ENCODE measurements around the gene CHAT.
A peak's percentile ranks its signal among the peaks of the same experiment; 100 is the strongest.

The CHAT gene

DNA sequence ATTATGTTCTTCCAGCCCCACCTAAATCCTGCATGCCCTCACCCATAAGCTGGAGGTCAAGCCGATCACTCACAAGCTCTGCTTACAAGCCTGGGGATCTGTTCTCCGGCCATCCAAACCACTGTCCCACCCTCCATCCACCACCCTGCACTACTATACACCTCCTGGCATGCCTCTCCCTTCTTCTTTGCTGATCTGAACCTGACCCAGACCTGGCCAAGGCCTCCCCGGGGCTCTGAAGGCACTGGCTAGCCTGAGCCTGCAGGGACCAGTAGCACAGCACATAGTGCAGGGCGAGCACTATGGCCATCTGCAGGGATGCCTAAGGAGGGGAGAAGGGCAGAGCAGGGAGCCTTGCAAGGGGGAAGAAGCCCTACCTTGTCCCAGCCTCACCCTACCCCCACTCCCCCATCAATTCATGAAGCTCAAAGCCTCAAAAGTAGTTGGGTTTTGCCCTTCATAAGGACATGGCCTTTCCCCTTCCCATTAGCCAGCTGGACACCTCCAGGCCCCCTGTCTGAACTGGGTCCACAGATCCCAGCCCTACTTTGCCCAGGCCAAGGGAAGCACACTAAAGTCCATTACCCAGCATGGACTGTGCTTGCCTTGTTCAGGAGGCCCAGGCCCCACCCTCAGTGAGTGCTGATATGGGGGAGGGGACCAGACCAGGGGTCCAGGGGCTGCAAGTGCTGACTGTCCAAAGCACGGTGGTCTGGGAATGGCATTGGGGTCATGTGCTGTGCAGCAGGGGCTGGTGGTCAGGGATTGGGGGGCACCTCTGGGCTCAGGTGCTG, 29.6 kb downstream of the CHAT start:
- DNase-seq (ENCODE audit: low spot score in 2 of 2) (no peak), ATAC-seq (ENCODE audit: low read depth) (no peak)
- no peaks in the 10 kb centered on the region for H3K4me1 Mint-ChIP-seq
- H3K4me3 Mint-ChIP-seq: no peak overlapping the region
- H3K27ac Mint-ChIP-seq: no peak overlapping the region
- H3K36me3 Mint-ChIP-seq: no peaks in the 10 kb centered on the region
- no peaks in the 10 kb centered on the region for H3K9me3 Mint-ChIP-seq
- peaks cover 21% of the 10 kb centered on the region for H3K27me3 Mint-ChIP-seq

DNA sequence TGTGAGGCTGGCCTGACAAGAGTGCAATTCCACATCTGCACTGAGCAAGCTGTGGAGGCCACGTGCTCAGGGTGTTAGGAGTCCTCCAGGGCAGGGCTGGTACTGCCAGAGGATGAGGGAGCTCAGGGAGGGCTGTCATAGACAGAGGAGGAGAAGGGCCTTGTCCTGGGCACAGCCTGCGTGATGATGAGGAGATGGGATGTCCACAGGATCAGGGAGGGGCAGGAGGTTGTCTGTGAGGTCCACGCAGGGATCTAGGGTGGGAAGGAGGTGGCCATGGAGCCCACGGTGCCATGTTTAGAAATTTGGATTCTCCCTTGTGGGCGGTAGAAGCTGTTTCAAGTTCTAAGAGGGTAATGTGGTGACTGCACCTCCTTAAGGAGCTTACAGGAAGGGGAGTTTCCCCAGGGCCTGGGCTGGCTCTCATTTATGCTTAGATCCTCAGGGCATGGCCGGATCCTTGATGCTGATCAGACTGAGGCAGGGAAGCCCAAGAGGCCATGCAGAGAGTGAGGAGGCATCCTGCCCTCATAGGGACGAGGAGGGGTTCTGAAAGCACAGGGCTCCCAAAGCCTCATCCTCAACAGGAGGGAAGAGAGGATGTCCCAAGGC, 30.3 kb downstream of the CHAT start:
- Mint-ChIP-seq H3K27me3 (peaks cover 23% of the 10 kb centered on the region), H3K36me3 (no peaks in the 10 kb centered on the region), H3K4me3 (no peak overlapping the region), H3K27ac (no peak overlapping the region), H3K4me1 (peaks cover 3% of the 10 kb centered on the region), H3K9me3 (no peaks in the 10 kb centered on the region)
- ATAC-seq (ENCODE audit: low read depth) (no peak), DNase-seq (ENCODE audit: low spot score in 2 of 2) (no peak)

DNA sequence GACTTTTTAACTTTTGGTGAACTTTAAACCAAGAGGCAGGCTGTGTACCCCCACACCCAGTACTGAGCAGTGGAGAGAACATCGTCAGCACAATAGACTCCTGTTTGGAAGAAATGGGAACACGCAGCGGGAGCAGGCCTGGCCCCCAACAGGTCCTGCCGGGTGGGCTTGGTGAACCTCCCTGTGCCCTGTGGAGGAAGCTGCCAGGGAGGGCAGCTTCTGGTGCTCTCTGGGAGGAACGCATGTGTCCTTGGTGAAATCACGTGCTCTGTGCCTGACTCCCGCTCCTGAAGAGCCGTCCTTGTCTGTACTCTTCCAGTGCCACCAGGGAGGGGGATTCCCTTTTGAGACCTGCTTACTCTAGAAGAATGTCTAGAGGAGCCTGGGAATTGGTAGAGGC, 31.6 kb downstream of the CHAT start:
- H3K27me3 Mint-ChIP-seq: peaks cover 27% of the 10 kb centered on the region

DNA sequence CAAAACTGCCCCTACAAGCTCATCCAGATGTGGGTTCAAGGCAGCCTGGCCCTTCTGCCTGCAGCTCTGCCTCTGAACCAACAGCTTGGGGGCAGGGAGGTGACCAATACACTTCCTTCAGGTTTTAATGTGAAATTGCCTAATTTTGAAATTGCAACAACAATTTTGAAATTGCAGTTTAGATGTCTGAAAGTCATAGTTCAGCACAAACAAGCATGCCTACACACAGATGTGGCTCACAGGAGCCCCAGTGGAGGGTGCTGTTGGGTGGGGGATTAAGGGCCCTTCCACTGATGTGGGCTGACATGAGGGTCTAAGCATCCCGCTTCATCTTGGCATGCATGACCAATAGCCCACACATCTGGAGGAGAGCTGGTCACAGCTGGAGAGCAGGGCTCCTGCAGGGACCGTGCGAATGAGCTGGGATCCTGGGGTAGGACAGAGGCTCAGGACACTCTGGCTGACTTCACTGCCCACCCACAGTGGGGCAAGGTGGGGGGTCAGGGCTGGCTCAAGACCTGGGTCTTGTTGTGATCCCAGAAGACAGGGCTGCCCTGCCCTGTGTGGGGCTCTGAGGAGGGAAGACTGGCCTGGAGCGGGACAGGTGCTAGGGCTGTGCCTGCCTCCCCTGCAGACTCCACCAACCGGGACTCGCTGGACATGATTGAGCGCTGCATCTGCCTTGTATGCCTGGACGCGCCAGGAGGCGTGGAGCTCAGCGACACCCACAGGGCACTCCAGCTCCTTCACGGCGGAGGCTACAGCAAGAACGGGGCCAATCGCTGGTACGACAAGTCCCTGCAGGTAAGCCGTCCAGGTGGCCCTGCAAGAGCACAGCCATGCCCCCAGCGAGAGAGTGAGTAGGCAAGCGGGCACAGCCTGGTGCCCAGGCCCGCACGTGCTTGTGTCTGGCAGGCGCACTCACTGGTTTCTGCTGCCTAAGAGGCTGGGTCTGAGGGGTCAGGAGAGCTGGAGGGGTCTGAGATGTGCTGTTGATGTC, 32.3 kb downstream of the CHAT start:
- H3K27ac Mint-ChIP-seq: no peak overlapping the region
- H3K36me3 Mint-ChIP-seq: no peaks in the 10 kb centered on the region
- DNase-seq (ENCODE audit: low spot score in 2 of 2) (no peak), ATAC-seq (ENCODE audit: low read depth) (no peak)
- peaks cover 28% of the 10 kb centered on the region for H3K27me3 Mint-ChIP-seq
- peaks cover 14% of the 10 kb centered on the region for H3K4me1 Mint-ChIP-seq
- no peak overlapping the region for H3K4me3 Mint-ChIP-seq
- H3K9me3 Mint-ChIP-seq: no peaks in the 10 kb centered on the region

More for the DNA sequence above, 31.6 kb downstream of the CHAT start:
- no peak overlapping the region for H3K27ac Mint-ChIP-seq
- no peak for ATAC-seq (ENCODE audit: low read depth)
- peaks cover 12% of the 10 kb centered on the region for H3K4me1 Mint-ChIP-seq
- H3K36me3 Mint-ChIP-seq: no peaks in the 10 kb centered on the region
- DNase-seq (ENCODE audit: low spot score in 2 of 2): no peak
- H3K9me3 Mint-ChIP-seq: no peaks in the 10 kb centered on the region
- no peak overlapping the region for H3K4me3 Mint-ChIP-seq

DNA sequence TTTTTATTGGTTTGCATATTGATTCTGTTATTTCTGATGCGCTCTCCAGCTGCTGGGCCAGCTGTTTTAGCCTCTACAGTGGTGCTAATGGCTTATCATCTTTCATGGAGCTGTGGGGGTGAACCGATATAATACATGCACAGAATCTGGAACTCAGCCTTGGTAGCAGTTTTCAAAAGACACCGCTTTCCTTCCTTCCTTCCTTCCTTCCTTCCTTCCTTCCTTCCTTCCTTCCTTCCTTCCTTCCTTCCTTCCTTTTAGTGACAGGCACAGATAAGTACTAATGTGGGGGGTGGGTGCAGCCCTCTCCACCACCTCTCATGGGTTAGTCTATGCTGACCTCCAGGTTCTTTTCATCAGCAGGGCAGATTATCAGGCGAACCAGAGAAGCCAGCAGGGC, 33.7 kb downstream of the CHAT start:
- H3K27ac Mint-ChIP-seq: no peak overlapping the region
- peaks cover 27% of the 10 kb centered on the region for H3K27me3 Mint-ChIP-seq
- no peaks in the 10 kb centered on the region for H3K36me3 Mint-ChIP-seq
- no peak overlapping the region for H3K4me3 Mint-ChIP-seq
- DNase-seq (ENCODE audit: low spot score in 2 of 2) (no peak), ATAC-seq (ENCODE audit: low read depth) (no peak)
- H3K9me3 Mint-ChIP-seq: no peaks in the 10 kb centered on the region
- peaks cover 14% of the 10 kb centered on the region for H3K4me1 Mint-ChIP-seq

DNA sequence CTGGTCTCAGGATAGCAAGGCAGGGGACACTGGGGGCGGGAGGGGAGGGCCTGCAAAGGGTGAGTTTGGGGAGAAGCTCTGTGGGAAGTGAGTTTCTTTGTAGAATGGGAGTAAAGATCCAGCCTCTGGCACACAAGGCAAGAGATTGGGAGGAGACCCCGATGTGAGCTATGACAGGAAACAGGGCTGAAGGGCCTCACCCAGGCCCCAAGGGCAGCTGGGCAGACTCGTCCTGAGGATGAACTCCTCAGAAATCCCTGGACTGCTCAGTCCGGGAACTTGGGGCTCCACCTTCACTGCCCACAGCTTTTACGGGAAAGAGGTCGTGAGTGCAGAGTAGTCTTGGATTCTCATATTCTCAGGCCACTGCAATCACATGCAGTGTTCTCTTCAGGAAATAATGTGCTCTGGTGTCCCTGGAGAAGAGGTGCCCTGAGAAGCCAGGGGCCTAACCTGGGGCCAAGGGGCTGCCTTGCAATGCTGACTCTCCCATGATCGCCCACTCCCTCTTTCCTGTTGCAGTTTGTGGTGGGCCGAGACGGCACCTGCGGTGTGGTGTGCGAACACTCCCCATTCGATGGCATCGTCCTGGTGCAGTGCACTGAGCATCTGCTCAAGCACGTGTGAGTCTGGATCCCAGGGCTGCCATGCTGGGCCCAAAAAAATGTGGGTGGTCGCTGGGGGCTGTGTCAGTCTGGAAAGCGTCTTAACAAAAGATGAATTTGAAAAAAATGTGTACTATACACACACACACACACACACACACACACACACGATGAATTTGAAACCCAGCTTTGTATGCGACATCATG, 34.4 kb downstream of the CHAT start:
- ATAC-seq (ENCODE audit: low read depth): no peak
- no peak for DNase-seq (ENCODE audit: low spot score in 2 of 2)
- H3K9me3 Mint-ChIP-seq: no peaks in the 10 kb centered on the region
- peaks cover 24% of the 10 kb centered on the region for H3K27me3 Mint-ChIP-seq
- no peak overlapping the region for H3K4me3 Mint-ChIP-seq
- H3K27ac Mint-ChIP-seq: no peak overlapping the region
- no peaks in the 10 kb centered on the region for H3K36me3 Mint-ChIP-seq
- peaks cover 14% of the 10 kb centered on the region for H3K4me1 Mint-ChIP-seq

DNA sequence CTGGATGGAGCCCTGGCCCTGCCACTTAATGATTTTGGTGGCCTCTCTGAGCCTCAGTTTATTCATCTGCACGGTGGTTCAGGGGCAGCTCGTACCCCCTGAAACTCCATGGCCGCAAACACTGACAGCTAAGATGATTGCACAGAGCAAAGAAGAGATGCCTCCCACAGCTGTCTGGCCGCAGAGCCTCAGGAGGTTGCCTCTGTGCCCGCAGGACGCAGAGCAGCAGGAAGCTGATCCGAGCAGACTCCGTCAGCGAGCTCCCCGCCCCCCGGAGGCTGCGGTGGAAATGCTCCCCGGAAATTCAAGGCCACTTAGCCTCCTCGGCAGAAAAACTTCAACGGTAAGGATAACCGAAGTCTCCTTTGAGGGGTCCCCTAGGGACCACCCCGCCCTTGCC, 35.5 kb downstream of the CHAT start:
- peak; percentile 37 for ATAC-seq (ENCODE audit: low read depth)

DNA sequence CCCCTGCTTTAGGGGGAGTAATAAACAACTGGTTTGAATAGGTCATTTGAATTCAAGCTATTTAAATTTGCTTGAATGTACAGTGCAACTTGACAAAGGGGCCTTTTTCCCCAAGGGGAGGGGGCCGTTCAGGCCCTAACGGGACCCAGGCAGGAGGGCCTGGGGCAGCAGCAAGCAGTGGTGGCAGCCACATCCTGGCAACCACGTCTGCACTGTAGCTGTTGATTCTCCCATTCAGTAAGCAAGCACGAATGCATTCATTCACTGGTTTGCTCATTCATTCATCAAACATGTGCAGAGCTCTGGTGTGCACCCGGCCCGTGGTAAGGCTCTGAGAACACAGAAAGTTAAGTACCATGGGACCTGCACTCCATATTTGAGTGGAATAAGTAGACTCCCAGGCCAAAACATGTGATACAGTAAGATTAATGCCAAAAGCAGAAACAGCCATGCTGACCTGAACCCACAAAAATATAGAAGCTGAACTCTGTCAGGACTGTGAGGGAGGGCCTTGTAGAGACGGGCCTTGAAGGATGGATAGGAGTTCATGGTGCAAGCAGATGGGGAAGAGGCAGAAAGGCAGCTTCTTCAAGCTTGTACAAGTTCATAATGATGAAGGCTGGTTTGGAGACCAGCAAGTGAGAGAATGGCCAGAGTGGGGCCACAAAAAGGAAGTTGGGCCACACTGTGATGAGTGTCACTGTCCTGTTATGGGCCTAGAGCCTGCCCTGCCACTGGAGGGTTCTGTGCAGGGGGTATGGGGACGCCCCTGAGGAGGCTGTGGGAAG, 36.3 kb downstream of the CHAT start:
- DNase-seq (ENCODE audit: low spot score in 2 of 2) (no peak), ATAC-seq (ENCODE audit: low read depth) (no peak)
- Mint-ChIP-seq H3K9me3 (no peaks in the 10 kb centered on the region), H3K36me3 (no peaks in the 10 kb centered on the region), H3K4me1 (peaks cover 14% of the 10 kb centered on the region), H3K27me3 (peaks cover 17% of the 10 kb centered on the region), H3K4me3 (no peak overlapping the region), H3K27ac (no peak overlapping the region)

More for the DNA sequence above, 35.5 kb downstream of the CHAT start:
- Mint-ChIP-seq H3K36me3 (no peaks in the 10 kb centered on the region), H3K27me3 (peaks cover 17% of the 10 kb centered on the region), H3K9me3 (no peaks in the 10 kb centered on the region), H3K27ac (no peak overlapping the region), H3K4me3 (peak overlapping the region; percentile 7), H3K4me1 (peaks cover 14% of the 10 kb centered on the region)
- DNase-seq (ENCODE audit: low spot score in 2 of 2): no peak

DNA sequence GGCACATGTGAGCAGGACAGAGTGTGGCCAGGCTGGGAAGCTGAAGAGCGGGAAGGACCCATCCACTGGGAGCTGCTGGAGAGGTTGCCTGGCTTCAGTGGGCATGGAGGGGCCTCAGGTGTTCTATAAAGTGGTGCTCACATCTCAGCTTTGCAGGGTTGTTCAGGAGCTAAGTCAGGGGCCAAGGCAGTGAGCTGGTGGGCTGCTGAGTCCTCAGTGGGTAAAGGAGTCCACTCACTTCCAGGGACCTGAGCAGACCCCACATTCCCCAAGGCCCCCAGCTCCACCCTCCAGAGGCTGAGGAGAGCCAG, 36.8 kb downstream of the CHAT start:
- Mint-ChIP-seq H3K9me3 (no peaks in the 10 kb centered on the region), H3K4me3 (no peak overlapping the region), H3K36me3 (no peaks in the 10 kb centered on the region), H3K27me3 (peaks cover 17% of the 10 kb centered on the region), H3K27ac (no peak overlapping the region), H3K4me1 (peaks cover 14% of the 10 kb centered on the region)
- ATAC-seq (ENCODE audit: low read depth): no peak
- DNase-seq (ENCODE audit: low spot score in 2 of 2): no peak

DNA sequence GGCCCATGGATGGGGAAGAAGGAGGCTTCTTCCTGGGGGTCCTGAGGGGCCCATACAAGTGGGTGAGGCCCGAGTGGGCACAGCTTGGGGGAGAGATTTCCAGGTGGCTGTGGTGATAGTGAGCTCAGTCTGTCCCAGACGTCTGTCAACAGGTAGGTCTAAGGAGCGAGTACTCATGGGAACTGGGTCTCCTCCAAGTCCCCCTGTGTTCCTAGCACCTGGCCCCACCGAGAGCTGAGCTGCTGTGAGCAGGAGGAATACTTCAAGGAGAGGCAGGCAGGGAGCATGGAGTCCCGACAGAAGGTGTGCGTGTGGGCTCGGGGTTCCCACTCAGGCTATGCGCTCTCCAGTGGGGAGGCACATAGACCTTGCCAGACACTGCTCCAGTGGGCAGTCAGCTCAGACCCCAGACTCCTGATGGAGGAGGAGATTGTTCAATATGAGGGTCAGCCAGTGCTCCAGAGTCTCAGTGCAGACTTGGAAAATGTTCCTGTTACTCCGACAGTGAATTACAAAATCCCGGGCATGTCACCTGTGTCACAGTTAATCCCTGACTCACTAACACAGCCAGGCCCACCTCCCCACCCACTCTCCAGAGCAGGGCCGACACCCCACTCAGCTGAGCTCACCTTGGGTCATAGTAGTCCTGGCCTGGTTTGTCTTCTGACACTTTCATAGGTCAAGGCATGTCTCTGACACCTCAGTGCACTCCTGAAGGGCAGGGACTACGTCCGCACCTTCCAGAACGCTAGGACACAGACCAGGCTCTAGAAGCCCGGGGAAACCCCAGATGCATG, 37.4 kb downstream of the CHAT start:
- H3K36me3 Mint-ChIP-seq: no peaks in the 10 kb centered on the region
- ATAC-seq (ENCODE audit: low read depth): no peak
- DNase-seq (ENCODE audit: low spot score in 2 of 2): no peak
- peaks cover 18% of the 10 kb centered on the region for H3K27me3 Mint-ChIP-seq
- H3K9me3 Mint-ChIP-seq: no peaks in the 10 kb centered on the region
- no peak overlapping the region for H3K4me3 Mint-ChIP-seq
- H3K4me1 Mint-ChIP-seq: peaks cover 14% of the 10 kb centered on the region
- no peak overlapping the region for H3K27ac Mint-ChIP-seq

DNA sequence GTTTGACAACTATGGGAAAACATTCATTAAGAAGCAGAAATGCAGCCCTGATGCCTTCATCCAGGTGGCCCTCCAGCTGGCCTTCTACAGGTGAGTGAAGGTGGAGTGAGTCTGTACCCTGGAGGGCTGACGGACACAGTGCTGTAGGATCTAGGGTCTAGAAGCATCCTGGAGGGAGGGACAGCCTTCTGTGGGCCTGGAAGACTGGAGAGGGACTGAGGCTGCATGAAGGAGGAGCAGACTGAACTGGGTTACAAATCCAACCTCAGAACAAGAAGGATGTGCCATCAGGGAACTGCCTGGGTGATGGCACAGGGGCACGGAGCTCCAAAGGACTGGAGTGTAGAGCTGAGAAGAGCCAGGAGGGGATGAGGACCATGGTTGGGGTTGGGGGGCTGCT, 38.1 kb downstream of the CHAT start:
- DNase-seq (ENCODE audit: low spot score in 2 of 2) (no peak), ATAC-seq (ENCODE audit: low read depth) (no peak)
- Mint-ChIP-seq H3K4me3 (no peak overlapping the region), H3K27ac (no peak overlapping the region), H3K27me3 (peaks cover 24% of the 10 kb centered on the region), H3K9me3 (no peaks in the 10 kb centered on the region), H3K36me3 (no peaks in the 10 kb centered on the region), H3K4me1 (peaks cover 14% of the 10 kb centered on the region)

DNA sequence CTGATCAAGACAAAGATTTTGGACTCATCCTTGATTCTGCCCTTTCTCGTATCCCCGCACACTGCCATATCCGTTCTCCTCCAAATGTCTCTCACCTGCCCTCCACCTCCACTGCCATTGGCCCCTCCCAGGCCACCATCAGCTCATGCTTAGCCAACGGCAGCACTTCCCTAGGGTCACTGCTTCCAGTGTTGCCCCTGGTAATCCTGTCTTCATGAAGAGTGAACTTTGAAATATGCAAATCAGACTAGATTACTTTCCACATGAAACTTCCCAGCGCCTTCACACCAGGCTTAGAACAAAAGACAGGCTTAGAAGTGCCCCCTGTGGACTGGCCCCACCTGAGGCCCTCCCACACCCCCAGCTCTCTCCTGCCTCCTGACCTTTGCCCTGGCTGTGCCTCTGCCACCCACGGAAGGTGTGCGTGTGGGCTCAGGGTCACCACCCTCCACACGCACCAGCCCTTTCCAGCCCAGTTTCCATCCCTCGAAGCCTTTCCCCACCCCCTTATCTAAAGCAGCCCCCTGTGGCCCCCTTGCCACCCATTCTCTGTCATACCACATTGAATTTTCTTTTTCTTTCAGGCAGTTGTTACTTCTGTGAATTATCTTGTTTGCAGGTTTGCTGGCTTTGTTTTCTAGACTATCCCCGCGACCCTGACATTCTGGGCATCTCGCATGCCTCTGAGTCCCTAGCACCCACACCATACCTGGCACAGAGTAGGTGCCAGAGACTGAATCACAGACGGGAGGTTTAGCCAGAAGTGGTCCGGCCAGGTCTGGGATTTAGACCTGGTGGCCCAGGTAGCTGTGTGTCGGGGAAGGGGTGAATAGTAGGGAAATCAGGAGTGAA, 38.8 kb downstream of the CHAT start:
- no peak for ATAC-seq (ENCODE audit: low read depth)
- H3K9me3 Mint-ChIP-seq: no peaks in the 10 kb centered on the region

More for the DNA sequence above, 38.8 kb downstream of the CHAT start:
- no peak overlapping the region for H3K4me3 Mint-ChIP-seq
- no peak for DNase-seq (ENCODE audit: low spot score in 2 of 2)
- peaks cover 14% of the 10 kb centered on the region for H3K4me1 Mint-ChIP-seq
- H3K27ac Mint-ChIP-seq: no peak overlapping the region
- H3K27me3 Mint-ChIP-seq: peaks cover 22% of the 10 kb centered on the region
- no peaks in the 10 kb centered on the region for H3K36me3 Mint-ChIP-seq

Measured in memory B cell (primary cell).